Measurements from ENCODE around the gene BARD1. TPM values are rescaled to one million over a fixed set of nuclear protein-coding genes. Genes with fewer than 3 reads are reported as not detected.
A peak's percentile ranks its signal among the peaks of the same experiment; 100 is the strongest.

BARD1 gene
- 10 to 100 TPM in 5 of 6 experiments, 1 to 10 TPM in 1; 9.7 to 21.2 (median 15.1) TPM for total RNA-seq (2021; fragmentation: NEBNext Ultra II Directional; extraction: Animal tissue kit (Norgen Biotek cat#: 25700))
- long read RNA-seq, full-length matches to known transcripts = 3 of 19 reads
- long read RNA-seq, partial matches to known transcripts = 2 of 19 reads
- long read RNA-seq, other reads (novel, unspliced or antisense) = 14 of 19 reads

DNA sequence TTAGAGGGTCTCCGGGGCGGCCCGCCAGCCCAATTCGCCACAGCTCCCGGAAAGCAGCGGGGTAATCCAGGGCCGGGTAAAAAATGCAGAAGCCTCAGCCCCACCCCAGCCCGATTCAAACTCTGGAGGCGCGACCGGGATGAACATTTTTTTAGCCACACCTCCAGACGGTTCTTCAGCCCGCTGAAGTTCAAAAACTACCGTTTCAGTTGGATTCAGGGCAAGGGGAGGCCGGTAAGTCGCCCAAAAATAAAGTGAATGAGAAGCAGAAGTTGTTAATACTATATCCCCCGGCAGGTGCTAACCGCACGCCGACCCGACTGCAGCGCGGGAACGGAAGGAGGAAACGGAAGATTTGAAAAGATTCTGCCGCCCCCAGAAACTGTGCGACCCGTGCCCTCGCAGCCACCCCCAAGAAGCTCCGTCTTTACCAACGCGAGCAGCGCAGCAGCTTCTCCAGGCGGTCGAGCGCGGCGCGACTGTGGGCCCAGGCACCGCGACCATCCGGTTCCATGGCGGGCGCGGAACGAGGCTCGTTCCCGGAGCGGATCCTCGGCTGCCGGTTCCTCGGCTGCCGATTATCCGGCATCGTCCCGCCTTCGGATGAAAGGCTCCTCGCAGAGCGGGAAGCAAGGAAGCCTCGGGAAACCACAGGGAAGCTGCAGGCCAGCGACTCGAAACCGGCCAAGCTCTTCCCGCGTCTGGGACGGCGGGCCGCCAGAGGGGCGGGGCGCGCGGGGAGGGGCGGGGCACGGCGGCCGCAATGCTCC, at the start of gene BARD1:
Gene BARD1, minus strand, starts transcription at position 703 of the 770 bp plus-strand sequence. Its CDS starts 114 bp downstream, at position 589.
- peak within 1 kb of the TSS; percentile 95 for H3K4me3 Mint-ChIP-seq
- peaks cover 40% of the 10 kb centered on the region for H3K4me1 Mint-ChIP-seq (ENCODE audit: low read depth)
- peaks cover 3% of the 10 kb centered on the region; the same call in 1 of the 2 replicates for H3K27me3 Mint-ChIP-seq (ENCODE audit: insufficient read depth)
- DNase-seq = peak; percentile 60
- peak within 1 kb of the TSS; percentile 92 for H3K27ac Mint-ChIP-seq
- H3K9me3 Mint-ChIP-seq = no peaks in the 10 kb centered on the region
- TF ChIP-seq CTCF (IDR thresholded peaks at IDR 0.05) = no peak
- H3K36me3 Mint-ChIP-seq (ENCODE audit: low read depth) = peaks cover 4% of the 10 kb centered on the region; the same call in 1 of the 2 replicates

DNA sequence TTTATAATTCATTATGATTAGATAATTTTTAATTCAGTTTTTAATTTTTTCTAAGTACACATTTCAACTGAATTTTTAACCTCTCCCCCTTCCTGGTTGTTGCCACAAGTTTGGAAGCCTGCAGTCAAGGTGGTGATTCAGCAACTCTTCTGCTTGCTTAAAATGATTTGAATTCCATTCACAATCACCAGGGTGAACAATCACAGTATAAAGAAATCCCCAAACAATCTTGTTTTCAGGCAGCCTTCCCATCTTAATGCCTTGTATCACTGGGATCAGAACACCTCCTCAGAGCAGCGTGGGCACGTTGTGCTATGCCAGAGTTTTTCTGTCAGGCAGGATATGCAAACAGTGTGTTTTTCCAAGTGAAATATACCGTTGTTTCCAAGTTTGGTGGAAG, 46.7 kb upstream of the BARD1 start:
- Mint-ChIP-seq H3K4me3 (no peak overlapping the region), H3K27me3 (ENCODE audit: insufficient read depth) (peaks cover 1% of the 10 kb centered on the region; the same call in 1 of the 2 replicates), H3K4me1 (ENCODE audit: low read depth) (peaks cover 12% of the 10 kb centered on the region; the same call in 1 of the 2 replicates), H3K9me3 (no peaks in the 10 kb centered on the region), H3K36me3 (ENCODE audit: low read depth) (no peaks in the 10 kb centered on the region), H3K27ac (peak overlapping the region; percentile 49; the same call in 1 of the 2 replicates)
- DNase-seq = peak; percentile 30
- no peak for TF ChIP-seq CTCF (IDR thresholded peaks at IDR 0.05)

DNA sequence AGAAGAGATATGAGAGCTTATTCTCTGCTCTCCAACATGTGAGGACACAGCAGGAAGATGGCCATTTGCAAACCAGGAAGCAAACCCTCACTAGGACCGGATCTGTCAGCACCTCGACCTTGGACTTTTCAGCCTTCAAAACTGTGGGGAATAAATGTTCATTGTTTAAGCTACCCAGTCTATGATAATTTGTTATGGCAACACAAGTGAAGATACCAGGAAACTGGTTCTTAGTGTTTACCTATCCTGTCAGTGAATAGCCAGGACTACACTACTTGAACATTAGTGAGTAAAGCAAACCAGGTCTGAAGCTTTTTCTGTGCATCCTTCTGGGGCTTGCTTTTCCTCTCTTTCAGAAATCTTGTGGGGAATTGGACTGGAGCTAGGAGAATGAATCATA, 44.4 kb upstream of the BARD1 start:
- Mint-ChIP-seq H3K9me3 (no peaks in the 10 kb centered on the region), H3K27ac (no peak overlapping the region), H3K36me3 (ENCODE audit: low read depth) (no peaks in the 10 kb centered on the region), H3K4me1 (ENCODE audit: low read depth) (peaks cover 12% of the 10 kb centered on the region; the same call in 1 of the 2 replicates), H3K27me3 (ENCODE audit: insufficient read depth) (peaks cover 1% of the 10 kb centered on the region; the same call in 1 of the 2 replicates), H3K4me3 (no peak overlapping the region)
- no peak for TF ChIP-seq CTCF (IDR thresholded peaks at IDR 0.05)
- DNase-seq = no peak

DNA sequence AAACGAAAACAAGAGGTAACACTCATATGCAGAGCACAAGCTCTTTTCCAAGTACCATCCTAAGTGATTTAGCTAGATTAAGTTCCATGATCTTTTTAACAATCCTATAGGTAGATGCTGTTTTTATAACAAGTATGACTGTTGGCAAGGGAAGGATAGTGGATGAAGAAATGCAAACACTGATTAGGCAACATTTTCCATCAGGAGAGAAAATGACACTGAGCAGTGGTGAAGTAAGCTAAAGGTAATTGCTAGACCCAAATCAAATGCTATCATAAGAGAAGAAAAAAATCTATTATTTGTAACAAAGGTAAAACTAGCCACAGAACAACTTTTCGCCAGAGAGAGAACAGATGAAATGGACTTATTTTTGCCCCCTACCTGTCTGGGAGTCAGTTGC, 34.3 kb upstream of the BARD1 start:
- Mint-ChIP-seq H3K4me3 (no peak overlapping the region), H3K4me1 (ENCODE audit: low read depth) (no peaks in the 10 kb centered on the region), H3K27ac (no peak overlapping the region), H3K27me3 (ENCODE audit: insufficient read depth) (no peaks in the 10 kb centered on the region), H3K36me3 (ENCODE audit: low read depth) (no peaks in the 10 kb centered on the region), H3K9me3 (no peaks in the 10 kb centered on the region)
- TF ChIP-seq CTCF (IDR thresholded peaks at IDR 0.05) = no peak
- DNase-seq = no peak

DNA sequence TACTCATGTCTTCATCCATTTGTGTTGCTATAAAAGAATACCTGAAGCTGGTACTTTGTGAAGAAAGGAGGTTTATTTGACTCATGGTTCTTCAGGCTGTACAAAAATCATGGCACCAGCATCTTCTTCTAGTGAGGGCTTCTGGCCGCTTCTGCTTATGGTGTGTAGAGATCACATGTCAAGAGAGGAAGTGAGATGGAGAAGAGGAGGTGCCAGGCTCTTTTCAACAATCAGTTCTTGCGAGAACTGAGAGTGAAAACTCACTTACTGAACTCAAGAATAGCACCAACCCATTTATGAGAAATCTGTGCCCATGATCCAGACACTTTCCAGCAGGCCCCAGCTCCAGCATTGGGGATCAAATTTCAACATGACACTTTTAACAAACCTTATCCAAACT, 30.0 kb upstream of the BARD1 start:
- H3K27ac Mint-ChIP-seq = no peak overlapping the region
- H3K27me3 Mint-ChIP-seq (ENCODE audit: insufficient read depth) = no peaks in the 10 kb centered on the region
- H3K4me1 Mint-ChIP-seq (ENCODE audit: low read depth) = peaks cover 7% of the 10 kb centered on the region
- no peak for TF ChIP-seq CTCF (IDR thresholded peaks at IDR 0.05)
- H3K9me3 Mint-ChIP-seq = no peaks in the 10 kb centered on the region
- no peak overlapping the region for H3K4me3 Mint-ChIP-seq
- no peaks in the 10 kb centered on the region for H3K36me3 Mint-ChIP-seq (ENCODE audit: low read depth)
- DNase-seq = no peak

Data from HFFc6 (cell line).